WTC11 (cell line): ENCODE data around the gene DNM1. TPM values are rescaled to one million over a fixed set of nuclear protein-coding genes. Genes with fewer than 3 reads are reported as not detected.

Source experiments
- ATAC-seq: fragments of 200-7000 bp; cut with Tn5 transposase; 2 replicates; pipeline ENCODE4 v1.10.0; 2021; ENCODE audit warnings: mild to moderate bottlenecking, moderate library complexity
- CTCF ChIA-PET: fragments of 300-600 bp; sonication (Branson Sonifier 250); formaldehyde crosslinking; loops from one replicate; lab custom pipeline; 2021; ENCODE audit warnings: antibody characterized with exemption; lab: Charles Lee
- POLR2A ChIA-PET: fragments of 350-600 bp; sonication (Branson Sonifier 250); formaldehyde crosslinking; loops from one replicate; lab custom pipeline; 2021; ENCODE audit warnings: antibody characterized with exemption; lab: Charles Lee
- DNase-seq: peaks from one replicate; pipeline ENCODE4 v3.0.0; 2021; ENCODE audit warnings: low spot score
- H3K27ac Mint-ChIP-seq: 2 replicates; pipeline ENCODE4 v1.8.0; 2021; ENCODE audit warnings: mixed read lengths
- H3K27me3 Mint-ChIP-seq: 2 replicates; pipeline ENCODE4 v1.8.0; 2021; ENCODE audit warnings: low read depth, mild to moderate bottlenecking, moderate library complexity, mixed read lengths
- H3K36me3 Mint-ChIP-seq: 2 replicates; pipeline ENCODE4 v1.8.0; 2021; ENCODE audit warnings: mixed read lengths
- H3K4me1 Mint-ChIP-seq: 2 replicates; pipeline ENCODE4 v1.8.0; 2022; ENCODE audit warnings: mixed read lengths
- H3K4me3 Mint-ChIP-seq: 2 replicates; pipeline ENCODE4 v1.8.0; 2021; ENCODE audit warnings: mild to moderate bottlenecking, moderate library complexity, mixed read lengths
- H3K9me3 Mint-ChIP-seq: 2 replicates; pipeline ENCODE4 v1.8.0; 2021; ENCODE audit warnings: mixed read lengths
- AR ChIP-seq: fragments of 250-450 bp; sonication (Bioruptor Pico); IDR thresholded peaks from 2 replicates; pipeline ENCODE4 v1.9.0; 2021; ENCODE audit warnings: mild to moderate bottlenecking
- E2F1 ChIP-seq: sonication (generic); formaldehyde crosslinking; IDR thresholded peaks from 2 replicates; pipeline ENCODE4 v1.8.0; 2022; ENCODE audit warnings: mild to moderate bottlenecking, missing genetic modification reagents
- ESRRA ChIP-seq: sonication (generic); formaldehyde crosslinking; IDR thresholded peaks from 2 replicates; pipeline ENCODE4 v1.8.1; 2022; ENCODE audit warnings: mild to moderate bottlenecking, missing genetic modification reagents, borderline replicate concordance
- ETV6 ChIP-seq: sonication (generic); formaldehyde crosslinking; IDR thresholded peaks from 2 replicates; pipeline ENCODE4 v1.8.1; 2022; ENCODE audit warnings: mild to moderate bottlenecking, missing genetic modification reagents
- GTF2I ChIP-seq: fragments of 250-450 bp; sonication (Bioruptor Pico); conservative IDR thresholded peaks from 2 replicates; pipeline ENCODE4 v1.4.0; 2021; ENCODE audit warnings: mild to moderate bottlenecking
- IRF2 ChIP-seq: sonication (generic); formaldehyde crosslinking; IDR thresholded peaks from 2 replicates; pipeline ENCODE4 v1.8.0; 2022; ENCODE audit warnings: low read depth, missing genetic modification reagents, borderline replicate concordance
- KAT7 ChIP-seq: sonication (generic); formaldehyde crosslinking; IDR thresholded peaks from 2 replicates; pipeline ENCODE4 v1.8.1; 2023; ENCODE audit warnings: missing genetic modification reagents, mild to moderate bottlenecking, borderline replicate concordance
- MLX ChIP-seq: sonication (generic); formaldehyde crosslinking; IDR thresholded peaks from 2 replicates; pipeline ENCODE4 v1.8.1; 2023; ENCODE audit warnings: mild to moderate bottlenecking, missing genetic modification reagents, moderate library complexity
- NR1H2 ChIP-seq: sonication (generic); formaldehyde crosslinking; IDR thresholded peaks from 2 replicates; pipeline ENCODE4 v1.9.0; 2021; ENCODE audit warnings: mild to moderate bottlenecking, moderate library complexity, missing genetic modification reagents
- OVOL2 ChIP-seq: fragments of 250-450 bp; sonication (Bioruptor Pico); IDR thresholded peaks from 2 replicates; pipeline ENCODE4 v1.9.0; 2021; ENCODE audit warnings: mild to moderate bottlenecking, borderline replicate concordance
- SMAD4 ChIP-seq: sonication (generic); formaldehyde crosslinking; IDR thresholded peaks from 2 replicates; pipeline ENCODE4 v1.8.0; 2022; ENCODE audit warnings: mild to moderate bottlenecking, missing genetic modification reagents
- SP1 ChIP-seq: sonication (generic); formaldehyde crosslinking; conservative IDR thresholded peaks from 2 replicates; pipeline ENCODE4 v1.8.1; 2022; ENCODE audit warnings: missing genetic modification reagents
- TEAD1 ChIP-seq: sonication (generic); formaldehyde crosslinking; IDR thresholded peaks from 2 replicates; pipeline ENCODE4 v1.8.0; 2022; ENCODE audit warnings: mild to moderate bottlenecking, missing genetic modification reagents
- USF1 ChIP-seq: sonication (generic); formaldehyde crosslinking; IDR thresholded peaks from 2 replicates; pipeline ENCODE4 v1.8.0; 2022; ENCODE audit warnings: mild to moderate bottlenecking, missing genetic modification reagents
- ZNF121 ChIP-seq: sonication (generic); formaldehyde crosslinking; IDR thresholded peaks from 2 replicates; pipeline ENCODE4 v1.8.0; 2023; ENCODE audit warnings: missing genetic modification reagents
- ZNF138 ChIP-seq: sonication (generic); formaldehyde crosslinking; conservative IDR thresholded peaks from 2 replicates; pipeline ENCODE4 v1.8.1; 2022; ENCODE audit warnings: mild to moderate bottlenecking, moderate library complexity, missing genetic modification reagents
- ZNF219 ChIP-seq: sonication (generic); formaldehyde crosslinking; IDR thresholded peaks from 2 replicates; pipeline ENCODE4 v1.8.0; 2023; ENCODE audit warnings: missing genetic modification reagents, mild to moderate bottlenecking, borderline replicate concordance
- ZNF263 ChIP-seq: sonication (generic); formaldehyde crosslinking; IDR thresholded peaks from 2 replicates; pipeline ENCODE4 v1.8.1; 2022; ENCODE audit warnings: low read depth, mild to moderate bottlenecking, moderate library complexity, missing genetic modification reagents
- ZNF416 ChIP-seq: fragments of 250-450 bp; sonication (Bioruptor Pico); IDR thresholded peaks from 2 replicates; pipeline ENCODE4 v1.9.0; 2021; ENCODE audit warnings: mild to moderate bottlenecking, inconsistent platforms
- ZNF671 ChIP-seq: fragments of 250-450 bp; sonication (Bioruptor Pico); IDR thresholded peaks from 2 replicates; pipeline ENCODE4 v1.8.0; 2021; ENCODE audit warnings: mild to moderate bottlenecking
- total RNA-seq: library from RNA; stranded (reverse); gene quantifications from 3 replicates; pipeline ENCODE4 v1.2.3, GENCODE V29; 2021
- TF ChIP-seq, protein P1 (sequence below): sonication (generic); formaldehyde crosslinking; IDR thresholded peaks from 2 replicates; pipeline ENCODE4 v1.8.1; 2022; ENCODE audit warnings: mild to moderate bottlenecking, missing genetic modification reagents, moderate library complexity, borderline replicate concordance

The DNM1 gene
- total RNA-seq, 1 experiment from 2014 or later: 79.0 TPM

- ATAC-seq (no peak), DNase-seq (no peak)
- Mint-ChIP-seq H3K36me3 (no peaks in the 10 kb centered on the region), H3K9me3 (no peaks in the 10 kb centered on the region), H3K4me3 (peak overlapping the region; percentile 76), H3K4me1 (peaks cover 24% of the 10 kb centered on the region), H3K27ac (no peak overlapping the region), H3K27me3 (no peaks in the 10 kb centered on the region)
- ChIA-PET CTCF (interaction anchor here (1.0 to 2.0 kb wide), 2 partner anchors 13 to 14 kb away, joined by 3 to 23 read pairs; partner anchors contain the start of gene CIZ1), POLR2A (interaction anchor here (0.5 to 1.2 kb wide), 2 partner anchors 14 to 50 kb away, joined by 3 to 5 read pairs; no protein-coding TSS in a partner anchor)
- TF ChIP-seq NR1H2 (CRISPR knock-in tag): no peak
- no peak for TF ChIP-seq OVOL2 (CRISPR knock-in tag)
- TF ChIP-seq AR: no peak
- peak; percentile 59 for TF ChIP-seq USF1
- no peak for TF ChIP-seq ZNF671 (CRISPR knock-in tag)
- TF ChIP-seq MLX (CRISPR knock-in tag): no peak
- TF ChIP-seq ZNF416 (CRISPR knock-in tag): no peak
- TF ChIP-seq SMAD4: no peak
- TF ChIP-seq IRF2 (CRISPR knock-in tag): no peak
Measured at GRCh38 chr9:128204858-128205257, 1.7 kb downstream of the DNM1 start.

DNA sequence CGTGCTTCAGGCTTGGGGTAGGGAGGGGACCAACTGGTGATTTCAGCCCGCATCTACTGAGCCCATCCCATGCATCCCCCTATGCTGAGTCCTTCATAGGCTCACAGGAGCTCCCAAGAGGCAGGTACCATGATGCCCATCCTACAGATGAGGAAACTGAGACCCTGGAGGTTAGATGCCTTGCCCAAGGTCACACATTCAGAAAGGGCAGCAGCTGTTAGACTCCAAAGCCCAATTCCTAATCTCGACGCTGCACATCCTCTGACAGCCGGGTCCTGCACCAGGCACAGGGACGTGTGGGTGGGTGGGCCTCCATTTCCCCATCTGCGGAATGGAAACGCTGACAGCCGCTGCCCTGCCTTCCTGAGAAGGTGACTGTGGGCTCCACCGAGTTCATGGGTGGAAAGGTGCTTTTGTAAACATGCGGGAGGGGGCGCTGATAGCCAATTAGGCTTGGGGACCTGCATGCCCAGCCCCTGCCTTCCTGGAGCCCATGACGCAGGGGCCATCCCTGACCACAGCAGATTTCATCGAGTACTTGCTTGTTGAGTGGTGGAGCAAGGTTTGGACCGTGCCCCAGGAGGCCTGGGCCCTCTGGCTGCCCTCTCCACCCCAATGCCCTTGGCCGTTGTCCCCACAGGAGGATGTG, 2.2 kb downstream of the DNM1 start:
- H3K27me3 Mint-ChIP-seq: no peaks in the 10 kb centered on the region
- ATAC-seq: no peak
- POLR2A ChIA-PET: interaction anchor here (0.5 to 1.2 kb wide), 2 partner anchors 13 to 49 kb away, joined by 3 to 5 read pairs; no protein-coding TSS in a partner anchor
- H3K4me1 Mint-ChIP-seq: peaks cover 24% of the 10 kb centered on the region
- TF ChIP-seq E2F1 (no peak), ZNF263 (CRISPR knock-in tag) (no peak), GTF2I (peak; percentile 55; the same call in 1 of the 2 replicates), ETV6 (CRISPR knock-in tag) (no peak), ESRRA (CRISPR knock-in tag) (0 out of 2 replicates have a peak, but pooled peaks have one; percentile 84), ZNF219 (CRISPR knock-in tag) (no peak), ZNF416 (CRISPR knock-in tag) (no peak), ZNF121 (CRISPR knock-in tag) (no peak), TEAD1 (CRISPR knock-in tag) (no peak), ZNF138 (no peak), SP1 (CRISPR knock-in tag) (no peak), KAT7 (CRISPR knock-in tag) (no peak)
- TF ChIP-seq, protein P1, sequence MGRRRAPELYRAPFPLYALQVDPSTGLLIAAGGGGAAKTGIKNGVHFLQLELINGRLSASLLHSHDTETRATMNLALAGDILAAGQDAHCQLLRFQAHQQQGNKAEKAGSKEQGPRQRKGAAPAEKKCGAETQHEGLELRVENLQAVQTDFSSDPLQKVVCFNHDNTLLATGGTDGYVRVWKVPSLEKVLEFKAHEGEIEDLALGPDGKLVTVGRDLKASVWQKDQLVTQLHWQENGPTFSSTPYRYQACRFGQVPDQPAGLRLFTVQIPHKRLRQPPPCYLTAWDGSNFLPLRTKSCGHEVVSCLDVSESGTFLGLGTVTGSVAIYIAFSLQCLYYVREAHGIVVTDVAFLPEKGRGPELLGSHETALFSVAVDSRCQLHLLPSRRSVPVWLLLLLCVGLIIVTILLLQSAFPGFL (CRISPR knock-in tag): no peak
- TF ChIP-seq, all 79 proteins: peak for 2
- Mint-ChIP-seq H3K4me3 (0 out of 2 replicates have a peak overlapping the region, but pooled peaks have one; percentile 76), H3K27ac (no peak overlapping the region), H3K36me3 (no peaks in the 10 kb centered on the region), H3K9me3 (no peaks in the 10 kb centered on the region)
- no peak for DNase-seq
- CTCF ChIA-PET: interaction anchor here (0.5 to 1.0 kb wide), 2 partner anchors 14 to 66 kb away, joined by 3 to 6 read pairs; partner anchors contain the start of gene CIZ1
